Ishikawa (cell line): ENCODE data around the gene TFPI2.
A peak's percentile ranks its signal among the peaks of the same experiment; 100 is the strongest.

Experiments used
- CEBPB ChIP-seq: IDR thresholded peaks from 2 replicates; pipeline ENCODE4 v1.6.1; 2012
- CREB1 ChIP-seq: IDR thresholded peaks from 2 replicates; pipeline ENCODE4 v1.6.1; 2012; ENCODE audit warnings: low read depth
- EGR1 ChIP-seq: IDR thresholded peaks from 2 replicates; pipeline ENCODE4 v1.6.1; 2012
- EP300 ChIP-seq: IDR thresholded peaks from 2 replicates; pipeline ENCODE4 v1.6.1; 2012; ENCODE audit warnings: borderline replicate concordance
- FOXM1 ChIP-seq: IDR thresholded peaks from 2 replicates; pipeline ENCODE4 v1.6.1; 2012; ENCODE audit warnings: low read depth, borderline replicate concordance
- NFIC ChIP-seq: IDR thresholded peaks from 2 replicates; pipeline ENCODE4 v1.6.1; 2012
- RAD21 ChIP-seq: IDR thresholded peaks from 2 replicates; pipeline ENCODE4 v1.6.1; 2012; ENCODE audit warnings: low read depth
- REST ChIP-seq: IDR thresholded peaks from 2 replicates; pipeline ENCODE4 v1.6.1; 2012; ENCODE audit warnings: low read depth, mild to moderate bottlenecking
- TAF1 ChIP-seq: IDR thresholded peaks from 2 replicates; pipeline ENCODE4 v1.6.1; 2012; ENCODE audit warnings: low read depth, mild to moderate bottlenecking
- TCF12 ChIP-seq: IDR thresholded peaks from 2 replicates; pipeline ENCODE4 v1.6.1; 2012; ENCODE audit warnings: low read depth
- TEAD4 ChIP-seq: IDR thresholded peaks from 2 replicates; pipeline ENCODE4 v1.6.1; 2012
- USF1 ChIP-seq: IDR thresholded peaks from 2 replicates; pipeline ENCODE4 v1.6.1; 2012
- YY1 ChIP-seq: IDR thresholded peaks from 2 replicates; pipeline ENCODE4 v1.6.1; 2012; ENCODE audit warnings: low read depth
- ZBTB7A ChIP-seq: IDR thresholded peaks from 2 replicates; pipeline ENCODE4 v1.6.1; 2012; ENCODE audit warnings: low read depth
- TF ChIP-seq, protein P1 (sequence below): IDR thresholded peaks from 2 replicates; pipeline ENCODE4 v1.6.1; 2012

Gene TFPI2

GRCh38 chr7:93921607-93922566, 31.3 kb upstream of the TFPI2 start, which contains the start of gene GNG11:
Gene GNG11, plus strand, starts transcription at chr7:93921735. Its CDS starts 403 bp downstream, at chr7:93922138.
- TF ChIP-seq TCF12 = peak; percentile 68
- no peak for TF ChIP-seq CREB1
- TF ChIP-seq REST = no peak
- TF ChIP-seq CEBPB = no peak
- no peak for TF ChIP-seq ZBTB7A
- TF ChIP-seq EGR1 = no peak
- peak; percentile 19; the same call in 1 of the 2 replicates for TF ChIP-seq TAF1
- TF ChIP-seq, protein P1, sequence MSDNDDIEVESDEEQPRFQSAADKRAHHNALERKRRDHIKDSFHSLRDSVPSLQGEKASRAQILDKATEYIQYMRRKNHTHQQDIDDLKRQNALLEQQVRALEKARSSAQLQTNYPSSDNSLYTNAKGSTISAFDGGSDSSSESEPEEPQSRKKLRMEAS = no peak
- no peak for TF ChIP-seq RAD21
- TF ChIP-seq EP300 = no peak
- no peak for TF ChIP-seq USF1
- no peak for TF ChIP-seq YY1
- TF ChIP-seq NFIC = peak; percentile 41
- TF ChIP-seq TEAD4 = peak; percentile 11; the same call in 1 of the 2 replicates
- TF ChIP-seq FOXM1 = peak; percentile 45

GRCh38 chr7:93921186-93921585, 30.6 kb upstream of the TFPI2 start:
- TF ChIP-seq, protein P1 = no peak
- TF ChIP-seq CEBPB = no peak
- TF ChIP-seq TAF1 = no peak
- TF ChIP-seq ZBTB7A = no peak
- no peak for TF ChIP-seq TCF12
- no peak for TF ChIP-seq FOXM1
- no peak for TF ChIP-seq RAD21
- TF ChIP-seq REST = no peak

DNA sequence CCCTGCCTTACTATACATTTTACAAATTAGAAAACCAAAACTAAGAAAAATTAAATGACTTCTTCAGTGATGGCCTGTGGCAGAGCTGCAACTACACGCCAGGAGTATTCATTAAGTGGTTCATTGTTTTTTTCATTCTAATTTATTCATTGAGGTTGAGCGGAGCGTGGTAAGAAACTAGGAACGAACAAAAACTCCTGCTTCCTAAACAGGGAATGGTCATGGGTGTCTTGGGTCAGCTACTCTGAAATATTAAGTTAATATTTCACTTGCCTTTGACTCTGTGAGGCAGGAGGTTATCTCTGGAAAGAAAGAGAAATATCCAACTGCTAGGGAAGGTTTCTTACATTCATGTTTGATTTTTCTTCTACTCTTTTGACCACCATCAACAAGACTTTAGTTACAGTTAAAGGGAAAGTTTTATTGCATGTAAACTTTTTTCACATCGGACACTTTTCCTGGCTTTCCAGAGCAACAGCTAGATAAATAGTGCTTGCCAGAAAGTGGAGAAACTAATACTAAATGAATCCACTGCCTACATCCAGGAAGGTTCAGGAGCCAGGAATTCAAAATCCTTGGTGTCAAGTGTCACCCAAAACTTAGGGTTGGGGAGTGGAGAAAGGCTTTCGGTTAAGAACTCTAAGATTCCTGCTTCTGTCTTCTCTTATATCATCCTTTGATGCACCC, 30.1 kb upstream of the TFPI2 start:
- no peak for TF ChIP-seq RAD21
- TF ChIP-seq, protein P1 = no peak
- TF ChIP-seq CREB1 = no peak
- TF ChIP-seq NFIC = no peak
- TF ChIP-seq USF1 = no peak
- no peak for TF ChIP-seq TAF1
- no peak for TF ChIP-seq YY1
- no peak for TF ChIP-seq TCF12
- no peak for TF ChIP-seq CEBPB
- TF ChIP-seq ZBTB7A = no peak
- TF ChIP-seq EGR1 = no peak
- no peak for TF ChIP-seq FOXM1
- TF ChIP-seq REST = no peak
- no peak for TF ChIP-seq TEAD4
- no peak for TF ChIP-seq EP300
